DND-41 (cell line): ENCODE measurements around the gene GNLY.

ENCODE experiments used
- CTCF ChIP-seq: IDR thresholded peaks from 2 replicates; pipeline ENCODE4 v1.5.1; 2012; ENCODE audit warnings: borderline replicate concordance, low read length, moderate library complexity, mild to moderate bottlenecking; ENCODE audit not compliant: poor library complexity, severe bottlenecking; ENCODE audit errors: extremely low read depth
- EZH2 ChIP-seq: IDR thresholded peaks from 3 replicates; pipeline ENCODE4 v1.6.1; 2012; ENCODE audit warnings: borderline replicate concordance, low read depth, mild to moderate bottlenecking, moderate library complexity, low read length, inconsistent platforms; ENCODE audit not compliant: severe bottlenecking

- no peak for TF ChIP-seq CTCF
- TF ChIP-seq EZH2, result no peak
These were observed 37.4 kb downstream of the GNLY start for GRCh38 chr2:85731606-85732005.
